ENCODE results near the gene CD28. TPM values are rescaled to one million over a fixed set of nuclear protein-coding genes. Genes with fewer than 3 reads are reported as not detected.

Gene CD28
- total and polyA plus RNA-seq, 2 donors (not counting 1 experiment from before 2014, with no cell fraction given): 0.03 TPM; not detected in 1

GRCh38 chr2:203761121-203761520, 54.7 kb downstream of the CD28 start:
- H3K4me1 ChIP-seq (ENCODE audit: control insufficient read depth, extremely low read depth, insufficient read depth, low read length): peaks cover 11% of the 10 kb centered on the region
- H4K20me1 ChIP-seq (ENCODE audit: control insufficient read depth, extremely low read depth, insufficient read depth, low read length): no peaks in the 10 kb centered on the region
- H3K4me2 ChIP-seq (ENCODE audit: extremely low read depth, insufficient read depth, low read length): no peak overlapping the region
- no peaks in the 10 kb centered on the region for H3K27me3 ChIP-seq (ENCODE audit: control insufficient read depth, insufficient read depth, low read length)
- no peaks in the 10 kb centered on the region for H3K9me3 ChIP-seq (ENCODE audit: control insufficient read depth, insufficient read depth, low read depth, low read length)
- no peak overlapping the region for H2AFZ ChIP-seq (ENCODE audit: low read length)
- H3K79me2 ChIP-seq (ENCODE audit: control insufficient read depth, insufficient read depth, low read length): no peaks in the 10 kb centered on the region
- no peak for TF ChIP-seq EZH2 (IDR thresholded peaks at IDR 0.05; ENCODE audit: low read length, missing control alignments)
- no peak for TF ChIP-seq CTCF (conservative IDR thresholded peaks at IDR 0.05 in 1 of 2, IDR thresholded peaks at IDR 0.05 in 1 of 2; ENCODE audit: low read depth in 1 of 2, low read length in 2 of 2)
- DNase-seq (ENCODE audit: low read depth in 2 of 2): no peak
- H3K9ac ChIP-seq (ENCODE audit: insufficient read depth, low read length): no peak overlapping the region
- no peak overlapping the region for H3K4me3 ChIP-seq (replicated peaks in 1 of 4; ENCODE audit: control extremely low read depth in 1 of 4, insufficient read depth in 1 of 4, low read depth in 3 of 4, low read length in 4 of 4)
- no peaks in the 10 kb centered on the region for H3K36me3 ChIP-seq (ENCODE audit: control insufficient read depth, insufficient read depth, low read length)
- H3K27ac ChIP-seq (ENCODE audit: insufficient read depth, low read length): no peak overlapping the region

GRCh38 chr2:203763241-203763937, 57.0 kb downstream of the CD28 start:
- Histone ChIP-seq H3K79me2 (ENCODE audit: control insufficient read depth, insufficient read depth, low read length) (no peaks in the 10 kb centered on the region), H3K4me1 (ENCODE audit: control insufficient read depth, extremely low read depth, insufficient read depth, low read length) (peaks cover 11% of the 10 kb centered on the region), H4K20me1 (ENCODE audit: control insufficient read depth, extremely low read depth, insufficient read depth, low read length) (no peaks in the 10 kb centered on the region), H3K4me2 (ENCODE audit: extremely low read depth, insufficient read depth, low read length) (no peak overlapping the region), H3K27me3 (ENCODE audit: control insufficient read depth, insufficient read depth, low read length) (no peaks in the 10 kb centered on the region), H2AFZ (ENCODE audit: low read length) (no peak overlapping the region), H3K36me3 (ENCODE audit: control insufficient read depth, insufficient read depth, low read length) (no peaks in the 10 kb centered on the region), H3K9me3 (ENCODE audit: control insufficient read depth, insufficient read depth, low read depth, low read length) (no peaks in the 10 kb centered on the region), H3K27ac (ENCODE audit: insufficient read depth, low read length) (no peak overlapping the region), H3K4me3 (replicated peaks in 1 of 4; ENCODE audit: control extremely low read depth in 1 of 4, insufficient read depth in 1 of 4, low read depth in 3 of 4, low read length in 4 of 4) (no peak overlapping the region), H3K9ac (ENCODE audit: insufficient read depth, low read length) (no peak overlapping the region)
- DNase-seq (ENCODE audit: low read depth in 2 of 2): no peak
- TF ChIP-seq CTCF (conservative IDR thresholded peaks at IDR 0.05 in 1 of 2, IDR thresholded peaks at IDR 0.05 in 1 of 2; ENCODE audit: low read depth in 1 of 2, low read length in 2 of 2): no peak
- no peak for TF ChIP-seq EZH2 (IDR thresholded peaks at IDR 0.05; ENCODE audit: low read length, missing control alignments)

GRCh38 chr2:203763938-203764664, 57.7 kb downstream of the CD28 start:
- Histone ChIP-seq H3K27me3 (ENCODE audit: control insufficient read depth, insufficient read depth, low read length) (no peaks in the 10 kb centered on the region), H3K9me3 (ENCODE audit: control insufficient read depth, insufficient read depth, low read depth, low read length) (no peaks in the 10 kb centered on the region), H4K20me1 (ENCODE audit: control insufficient read depth, extremely low read depth, insufficient read depth, low read length) (no peaks in the 10 kb centered on the region), H3K27ac (ENCODE audit: insufficient read depth, low read length) (no peak overlapping the region), H3K4me2 (ENCODE audit: extremely low read depth, insufficient read depth, low read length) (no peak overlapping the region), H3K4me3 (replicated peaks in 1 of 4; ENCODE audit: control extremely low read depth in 1 of 4, insufficient read depth in 1 of 4, low read depth in 3 of 4, low read length in 4 of 4) (no peak overlapping the region), H3K79me2 (ENCODE audit: control insufficient read depth, insufficient read depth, low read length) (no peaks in the 10 kb centered on the region), H3K4me1 (ENCODE audit: control insufficient read depth, extremely low read depth, insufficient read depth, low read length) (peaks cover 8% of the 10 kb centered on the region), H3K36me3 (ENCODE audit: control insufficient read depth, insufficient read depth, low read length) (no peaks in the 10 kb centered on the region), H3K9ac (ENCODE audit: insufficient read depth, low read length) (no peak overlapping the region), H2AFZ (ENCODE audit: low read length) (no peak overlapping the region)
- TF ChIP-seq CTCF (conservative IDR thresholded peaks at IDR 0.05 in 1 of 2, IDR thresholded peaks at IDR 0.05 in 1 of 2; ENCODE audit: low read depth in 1 of 2, low read length in 2 of 2): no peak
- no peak for TF ChIP-seq EZH2 (IDR thresholded peaks at IDR 0.05; ENCODE audit: low read length, missing control alignments)
- no peak for DNase-seq (ENCODE audit: low read depth in 2 of 2)
